ENCODE data around the gene RPUSD1. TPM values are rescaled to one million over a fixed set of nuclear protein-coding genes. Genes with fewer than 3 reads are reported as not detected.

RPUSD1 gene
- total and polyA plus RNA-seq, 8 donors, result 9.0 to 43.7 (median 20.1) TPM

DNA sequence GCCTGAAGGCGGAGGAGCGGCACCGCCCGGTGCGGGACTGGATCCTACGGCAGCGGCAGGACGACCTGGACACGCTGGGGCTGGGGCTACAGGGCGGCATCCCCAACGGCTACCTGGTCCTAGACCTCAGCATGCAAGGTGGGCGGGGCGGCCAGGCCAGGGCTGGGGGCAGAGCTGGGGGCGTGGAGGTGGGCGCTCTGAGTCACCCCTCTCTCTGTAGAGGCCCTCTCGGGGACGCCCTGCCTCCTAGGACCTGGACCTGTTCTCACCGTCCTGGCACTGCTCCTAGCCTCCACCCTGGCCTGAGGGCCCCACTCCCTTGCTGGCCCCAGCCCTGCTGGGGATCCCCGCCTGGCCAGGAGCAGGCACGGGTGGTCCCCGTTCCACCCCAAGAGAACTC is 19.8 kb downstream of the RPUSD1 start:
- H3K4me3 ChIP-seq, result no peak overlapping the region
- H3K36me3 ChIP-seq, result no peaks in the 10 kb centered on the region
- intact Hi-C loops (cut with DNase I; ENCODE audit: low total_unique reads), result no loop called here
- no peak for DNase-seq
- TF ChIP-seq, protein P1, sequence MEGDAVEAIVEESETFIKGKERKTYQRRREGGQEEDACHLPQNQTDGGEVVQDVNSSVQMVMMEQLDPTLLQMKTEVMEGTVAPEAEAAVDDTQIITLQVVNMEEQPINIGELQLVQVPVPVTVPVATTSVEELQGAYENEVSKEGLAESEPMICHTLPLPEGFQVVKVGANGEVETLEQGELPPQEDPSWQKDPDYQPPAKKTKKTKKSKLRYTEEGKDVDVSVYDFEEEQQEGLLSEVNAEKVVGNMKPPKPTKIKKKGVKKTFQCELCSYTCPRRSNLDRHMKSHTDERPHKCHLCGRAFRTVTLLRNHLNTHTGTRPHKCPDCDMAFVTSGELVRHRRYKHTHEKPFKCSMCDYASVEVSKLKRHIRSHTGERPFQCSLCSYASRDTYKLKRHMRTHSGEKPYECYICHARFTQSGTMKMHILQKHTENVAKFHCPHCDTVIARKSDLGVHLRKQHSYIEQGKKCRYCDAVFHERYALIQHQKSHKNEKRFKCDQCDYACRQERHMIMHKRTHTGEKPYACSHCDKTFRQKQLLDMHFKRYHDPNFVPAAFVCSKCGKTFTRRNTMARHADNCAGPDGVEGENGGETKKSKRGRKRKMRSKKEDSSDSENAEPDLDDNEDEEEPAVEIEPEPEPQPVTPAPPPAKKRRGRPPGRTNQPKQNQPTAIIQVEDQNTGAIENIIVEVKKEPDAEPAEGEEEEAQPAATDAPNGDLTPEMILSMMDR (IDR thresholded peaks at IDR 0.05), result no peak
- no peaks in the 10 kb centered on the region for H3K4me1 ChIP-seq
- H3K27ac ChIP-seq, result no peak overlapping the region
- H3K9me3 ChIP-seq, result no peaks in the 10 kb centered on the region
- 36 to 85% (median 75%) methylated on average over 6 to 21 of the region's 21 CpGs for WGBS, 5 donors
- H3K27me3 ChIP-seq, result peaks cover 0 to 71% (median 0%) of the 10 kb centered on the region in 3 donors

DNA sequence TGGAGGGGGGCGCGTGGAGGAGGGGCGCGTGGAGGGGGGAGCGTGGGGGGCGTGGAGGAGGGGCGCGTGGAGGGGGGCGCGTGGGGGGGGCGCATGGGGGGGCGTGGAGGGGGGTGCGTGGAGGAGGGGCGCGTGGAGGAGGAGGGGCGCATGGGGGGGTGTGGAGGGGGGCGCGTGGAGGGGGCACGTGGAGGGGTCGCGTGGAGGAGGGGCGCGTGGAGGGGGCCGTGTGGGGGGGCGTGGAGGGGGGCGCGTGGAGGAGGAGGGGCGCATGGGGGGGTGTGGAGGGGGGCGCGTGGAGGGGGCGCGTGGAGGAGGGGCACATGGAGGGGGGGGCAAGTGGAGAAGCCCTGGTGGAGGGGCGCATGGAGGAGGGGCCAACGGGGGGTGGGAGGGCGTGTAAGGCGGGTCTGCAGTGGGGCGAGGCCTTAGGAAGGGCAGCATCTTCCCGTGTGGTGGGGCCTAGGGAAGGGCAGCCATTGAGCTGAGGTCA is 20.4 kb downstream of the RPUSD1 start:
- Histone ChIP-seq H3K27me3 (peaks cover 0 to 74% (median 0%) of the 10 kb centered on the region in 3 donors), H3K9me3 (no peaks in the 10 kb centered on the region), H3K4me3 (no peak overlapping the region), H3K36me3 (no peaks in the 10 kb centered on the region), H3K4me1 (no peaks in the 10 kb centered on the region), H3K27ac (no peak overlapping the region)
- intact Hi-C loops (cut with DNase I; ENCODE audit: low total_unique reads), result no loop called here
- WGBS, 5 donors, result 41 to 57% (median 50%) methylated on average over 6 to 24 of the region's 38 CpGs
- TF ChIP-seq POLR2A (IDR thresholded peaks at IDR 0.05) (no peak), POLR2AphosphoS5 (IDR thresholded peaks at IDR 0.05) (no peak), EP300 (IDR thresholded peaks at IDR 0.05) (no peak)
- TF ChIP-seq, protein P1 (IDR thresholded peaks at IDR 0.05), result no peak
- DNase-seq, result no peak

DNA sequence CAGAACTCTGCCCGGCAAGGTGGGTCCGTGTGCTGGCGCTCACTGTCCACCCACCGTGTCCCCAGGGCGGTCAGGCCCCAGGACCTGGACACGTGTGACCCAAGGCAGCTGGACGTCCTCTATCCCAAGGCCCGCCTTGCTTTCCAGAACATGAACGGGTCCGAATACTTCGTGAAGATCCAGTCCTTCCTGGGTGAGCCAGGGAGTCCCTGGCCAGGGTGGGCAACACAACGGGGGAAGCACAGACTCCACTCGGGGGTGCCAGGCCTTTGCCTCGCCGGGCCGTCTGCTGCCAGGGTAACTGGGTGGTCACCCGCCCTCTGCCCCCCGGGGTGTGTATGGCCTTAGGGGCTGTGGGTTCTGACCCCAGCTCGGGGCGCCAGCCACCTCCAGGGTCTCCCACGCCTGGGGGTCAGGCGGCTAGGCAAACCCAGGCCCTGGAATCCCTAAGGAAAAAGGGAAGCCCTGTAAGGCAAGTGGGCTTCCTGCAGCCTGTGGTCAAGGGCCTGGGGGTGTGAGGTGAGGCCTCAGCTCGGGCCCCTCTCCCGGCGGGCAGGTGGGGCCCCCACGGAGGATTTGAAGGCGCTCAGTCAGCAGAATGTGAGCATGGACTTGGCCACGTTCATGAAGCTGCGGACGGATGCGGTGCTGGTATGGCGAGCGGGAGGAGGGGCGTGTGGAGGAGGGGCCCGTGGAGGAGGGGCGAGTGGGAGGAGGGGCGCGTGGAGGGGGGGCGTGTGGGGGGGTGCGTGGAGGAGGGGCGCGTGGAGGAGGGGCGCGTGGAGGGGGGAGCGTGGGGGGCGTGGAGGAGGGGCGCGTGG is 21.2 kb downstream of the RPUSD1 start:
- Histone ChIP-seq H3K4me3 (no peak overlapping the region), H3K9me3 (no peaks in the 10 kb centered on the region), H3K36me3 (no peaks in the 10 kb centered on the region), H3K27me3 (peaks cover 0 to 77% (median 3%) of the 10 kb centered on the region in 3 donors), H3K27ac (no peak overlapping the region), H3K4me1 (no peaks in the 10 kb centered on the region)
- DNase-seq, result no peak
- intact Hi-C loops (cut with DNase I; ENCODE audit: low total_unique reads), result no loop called here
- 69 to 91% (median 72%) methylated on average over 16 to 38 of the region's 48 CpGs for WGBS, 5 donors
- TF ChIP-seq POLR2AphosphoS5 (IDR thresholded peaks at IDR 0.05) (no peak), POLR2A (IDR thresholded peaks at IDR 0.05) (no peak), EP300 (IDR thresholded peaks at IDR 0.05) (no peak)
- TF ChIP-seq, protein P1 (IDR thresholded peaks at IDR 0.05), result no peak

DNA sequence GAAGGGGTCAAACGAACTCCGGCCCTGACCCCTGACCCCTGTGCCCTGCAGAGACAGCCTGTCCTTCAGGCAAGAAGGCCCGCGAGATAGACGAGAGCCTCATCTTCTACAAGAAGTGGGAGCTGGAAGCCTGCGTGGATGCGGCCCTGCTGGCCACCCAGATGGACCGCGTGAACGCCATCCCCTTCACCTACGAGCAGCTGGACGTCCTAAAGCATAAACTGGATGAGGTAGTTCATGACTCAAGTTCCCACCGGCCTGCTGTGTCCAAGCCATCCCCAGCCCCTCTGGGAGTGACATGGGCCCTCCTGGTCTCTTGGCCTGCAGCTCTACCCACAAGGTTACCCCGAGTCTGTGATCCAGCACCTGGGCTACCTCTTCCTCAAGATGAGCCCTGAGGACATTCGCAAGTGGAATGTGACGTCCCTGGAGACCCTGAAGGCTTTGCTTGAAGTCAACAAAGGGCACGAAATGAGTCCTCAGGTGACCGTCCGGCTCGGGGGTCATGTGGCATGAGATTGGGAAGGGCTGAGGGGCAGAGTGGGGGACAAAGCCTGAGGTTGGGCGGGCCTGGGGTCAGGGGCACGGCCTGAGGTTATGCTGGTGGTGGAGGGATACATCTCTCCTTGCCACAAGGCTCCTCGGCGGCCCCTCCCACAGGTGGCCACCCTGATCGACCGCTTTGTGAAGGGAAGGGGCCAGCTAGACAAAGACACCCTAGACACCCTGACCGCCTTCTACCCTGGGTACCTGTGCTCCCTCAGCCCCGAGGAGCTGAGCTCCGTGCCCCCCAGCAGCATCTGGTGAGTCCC is 22.0 kb downstream of the RPUSD1 start:
- Histone ChIP-seq H3K27me3 (peaks cover 0 to 78% (median 3%) of the 10 kb centered on the region in 3 donors), H3K9me3 (no peaks in the 10 kb centered on the region), H3K27ac (no peak overlapping the region), H3K36me3 (no peaks in the 10 kb centered on the region), H3K4me1 (no peaks in the 10 kb centered on the region), H3K4me3 (no peak overlapping the region)
- DNase-seq, result no peak
- 76 to 88% (median 85%) methylated on average over 7 to 29 of the region's 29 CpGs for WGBS, 5 donors
- intact Hi-C loops (cut with DNase I; ENCODE audit: low total_unique reads), result no loop called here
- TF ChIP-seq POLR2A (IDR thresholded peaks at IDR 0.05), result no peak
- TF ChIP-seq, protein P1 (IDR thresholded peaks at IDR 0.05), result no peak
- no peak for TF ChIP-seq POLR2AphosphoS5 (IDR thresholded peaks at IDR 0.05)
- TF ChIP-seq EP300 (IDR thresholded peaks at IDR 0.05), result no peak

All from stomach (tissue), 9 donors.